ENCODE data around the gene TESK1.
A peak's percentile ranks its signal among the peaks of the same experiment; 100 is the strongest.

The TESK1 gene

GRCh38 chr9:35564658-35565061, 40.4 kb upstream of the TESK1 start:
- no peak overlapping the region for H2BK5ac ChIP-seq (ENCODE audit: low read length)
- no peak overlapping the region for H3K4ac ChIP-seq (ENCODE audit: low read depth, low read length)
- no peak overlapping the region for H2BK15ac ChIP-seq (replicated peaks; ENCODE audit: low read depth)
- no peak for DNase-seq
- no peak overlapping the region for H3K23ac ChIP-seq (ENCODE audit: low read length)
- H2AK5ac ChIP-seq (ENCODE audit: low read length) = no peak overlapping the region
- no peak overlapping the region for H3K18ac ChIP-seq (ENCODE audit: low read length)
- no peak overlapping the region for H3K4me2 ChIP-seq (ENCODE audit: low read length)
- no peaks in the 10 kb centered on the region for H3K4me1 ChIP-seq (ENCODE audit: control insufficient read depth, low read depth, low read length)
- H3K27ac ChIP-seq (ENCODE audit: low read depth, low read length) = no peak overlapping the region
- no peak overlapping the region for H3K56ac ChIP-seq (ENCODE audit: low read length)
- no peak overlapping the region for H4K8ac ChIP-seq (ENCODE audit: low read depth, low read length)
- no peak overlapping the region for H2BK120ac ChIP-seq (ENCODE audit: low read depth, low read length)
- H4K5ac ChIP-seq (ENCODE audit: low read length) = no peak overlapping the region
- H3K9ac ChIP-seq (ENCODE audit: low read length) = no peak overlapping the region
- no peaks in the 10 kb centered on the region for H3K79me1 ChIP-seq (ENCODE audit: low read length)
- H3K79me2 ChIP-seq (ENCODE audit: control insufficient read depth, insufficient read depth, low read length) = no peaks in the 10 kb centered on the region
- H3K4me3 ChIP-seq (ENCODE audit: low read length) = no peak overlapping the region
- H3K36me3 ChIP-seq (ENCODE audit: control insufficient read depth, insufficient read depth, low read length) = no peaks in the 10 kb centered on the region
- H3K27me3 ChIP-seq (ENCODE audit: insufficient read depth, low read length, poor library complexity) = no peaks in the 10 kb centered on the region
- no CpG with 5 or more reads among the region's 7 CpGs for WGBS (ENCODE audit: extremely low coverage, insufficient coverage, low lambda C conversion rate)

- DNase-seq = peak; percentile 26
- no peaks in the 10 kb centered on the region for H3K36me3 ChIP-seq (ENCODE audit: control insufficient read depth, insufficient read depth, low read length)
- H2BK5ac ChIP-seq (ENCODE audit: low read length) = no peak overlapping the region
- no peak overlapping the region for H4K5ac ChIP-seq (ENCODE audit: low read length)
- H3K79me1 ChIP-seq (ENCODE audit: low read length) = no peaks in the 10 kb centered on the region
- H3K27ac ChIP-seq (ENCODE audit: low read depth, low read length) = no peak overlapping the region
- H2BK120ac ChIP-seq (ENCODE audit: low read depth, low read length) = no peak overlapping the region
- no peak overlapping the region for H2BK15ac ChIP-seq (replicated peaks; ENCODE audit: low read depth)
- H3K4ac ChIP-seq (ENCODE audit: low read depth, low read length) = no peak overlapping the region
- H4K8ac ChIP-seq (ENCODE audit: low read depth, low read length) = no peak overlapping the region
- WGBS (ENCODE audit: extremely low coverage, insufficient coverage, low lambda C conversion rate) = no CpG with 5 or more reads among the region's 2 CpGs
- no peaks in the 10 kb centered on the region for H3K27me3 ChIP-seq (ENCODE audit: insufficient read depth, low read length, poor library complexity)
- no peak overlapping the region for H2AK5ac ChIP-seq (ENCODE audit: low read length)
- no peaks in the 10 kb centered on the region for H3K79me2 ChIP-seq (ENCODE audit: control insufficient read depth, insufficient read depth, low read length)
- no peak overlapping the region for H3K4me3 ChIP-seq (ENCODE audit: low read length)
- H3K18ac ChIP-seq (ENCODE audit: low read length) = no peak overlapping the region
- no peak overlapping the region for H3K56ac ChIP-seq (ENCODE audit: low read length)
- H3K4me1 ChIP-seq (ENCODE audit: control insufficient read depth, low read depth, low read length) = no peaks in the 10 kb centered on the region
- no peak overlapping the region for H3K9ac ChIP-seq (ENCODE audit: low read length)
- H3K4me2 ChIP-seq (ENCODE audit: low read length) = no peak overlapping the region
- no peak overlapping the region for H3K23ac ChIP-seq (ENCODE audit: low read length)
Measured at GRCh38 chr9:35566417-35566816, 38.6 kb upstream of the TESK1 start.

GRCh38 chr9:35568196-35568595, 36.9 kb upstream of the TESK1 start:
- no peak overlapping the region for H4K8ac ChIP-seq (ENCODE audit: low read depth, low read length)
- H3K4me2 ChIP-seq (ENCODE audit: low read length) = no peak overlapping the region
- no peak overlapping the region for H4K5ac ChIP-seq (ENCODE audit: low read length)
- H3K4me3 ChIP-seq (ENCODE audit: low read length) = no peak overlapping the region
- DNase-seq = no peak
- H3K56ac ChIP-seq (ENCODE audit: low read length) = no peak overlapping the region
- H3K79me1 ChIP-seq (ENCODE audit: low read length) = no peaks in the 10 kb centered on the region
- H3K9ac ChIP-seq (ENCODE audit: low read length) = no peak overlapping the region
- H3K23ac ChIP-seq (ENCODE audit: low read length) = no peak overlapping the region
- no peak overlapping the region for H2BK120ac ChIP-seq (ENCODE audit: low read depth, low read length)
- no peak overlapping the region for H2BK15ac ChIP-seq (replicated peaks; ENCODE audit: low read depth)
- no peak overlapping the region for H3K18ac ChIP-seq (ENCODE audit: low read length)
- no peaks in the 10 kb centered on the region for H3K4me1 ChIP-seq (ENCODE audit: control insufficient read depth, low read depth, low read length)
- H3K36me3 ChIP-seq (ENCODE audit: control insufficient read depth, insufficient read depth, low read length) = no peaks in the 10 kb centered on the region
- H3K4ac ChIP-seq (ENCODE audit: low read depth, low read length) = no peak overlapping the region
- no peak overlapping the region for H2AK5ac ChIP-seq (ENCODE audit: low read length)
- H3K79me2 ChIP-seq (ENCODE audit: control insufficient read depth, insufficient read depth, low read length) = no peaks in the 10 kb centered on the region
- H3K27ac ChIP-seq (ENCODE audit: low read depth, low read length) = no peak overlapping the region
- no peaks in the 10 kb centered on the region for H3K27me3 ChIP-seq (ENCODE audit: insufficient read depth, low read length, poor library complexity)
- no CpG with 5 or more reads among the region's 4 CpGs for WGBS (ENCODE audit: extremely low coverage, insufficient coverage, low lambda C conversion rate)
- no peak overlapping the region for H2BK5ac ChIP-seq (ENCODE audit: low read length)

GRCh38 chr9:35569206-35569605, 35.9 kb upstream of the TESK1 start:
- Histone ChIP-seq H3K18ac (ENCODE audit: low read length) (no peak overlapping the region), H3K4me3 (ENCODE audit: low read length) (no peak overlapping the region), H3K27me3 (ENCODE audit: insufficient read depth, low read length, poor library complexity) (no peaks in the 10 kb centered on the region), H2AK5ac (ENCODE audit: low read length) (no peak overlapping the region), H4K5ac (ENCODE audit: low read length) (no peak overlapping the region), H2BK15ac (replicated peaks; ENCODE audit: low read depth) (no peak overlapping the region), H3K79me1 (ENCODE audit: low read length) (no peaks in the 10 kb centered on the region), H2BK5ac (ENCODE audit: low read length) (no peak overlapping the region), H3K4ac (ENCODE audit: low read depth, low read length) (no peak overlapping the region), H2BK120ac (ENCODE audit: low read depth, low read length) (no peak overlapping the region), H3K4me2 (ENCODE audit: low read length) (no peak overlapping the region), H3K79me2 (ENCODE audit: control insufficient read depth, insufficient read depth, low read length) (no peaks in the 10 kb centered on the region), H3K4me1 (ENCODE audit: control insufficient read depth, low read depth, low read length) (no peaks in the 10 kb centered on the region), H3K23ac (ENCODE audit: low read length) (no peak overlapping the region), H3K56ac (ENCODE audit: low read length) (no peak overlapping the region), H4K8ac (ENCODE audit: low read depth, low read length) (no peak overlapping the region), H3K9ac (ENCODE audit: low read length) (no peak overlapping the region), H3K27ac (ENCODE audit: low read depth, low read length) (no peak overlapping the region), H3K36me3 (ENCODE audit: control insufficient read depth, insufficient read depth, low read length) (no peaks in the 10 kb centered on the region)
- WGBS (ENCODE audit: extremely low coverage, insufficient coverage, low lambda C conversion rate) = no CpG with 5 or more reads among the region's 5 CpGs
- DNase-seq = no peak

DNA sequence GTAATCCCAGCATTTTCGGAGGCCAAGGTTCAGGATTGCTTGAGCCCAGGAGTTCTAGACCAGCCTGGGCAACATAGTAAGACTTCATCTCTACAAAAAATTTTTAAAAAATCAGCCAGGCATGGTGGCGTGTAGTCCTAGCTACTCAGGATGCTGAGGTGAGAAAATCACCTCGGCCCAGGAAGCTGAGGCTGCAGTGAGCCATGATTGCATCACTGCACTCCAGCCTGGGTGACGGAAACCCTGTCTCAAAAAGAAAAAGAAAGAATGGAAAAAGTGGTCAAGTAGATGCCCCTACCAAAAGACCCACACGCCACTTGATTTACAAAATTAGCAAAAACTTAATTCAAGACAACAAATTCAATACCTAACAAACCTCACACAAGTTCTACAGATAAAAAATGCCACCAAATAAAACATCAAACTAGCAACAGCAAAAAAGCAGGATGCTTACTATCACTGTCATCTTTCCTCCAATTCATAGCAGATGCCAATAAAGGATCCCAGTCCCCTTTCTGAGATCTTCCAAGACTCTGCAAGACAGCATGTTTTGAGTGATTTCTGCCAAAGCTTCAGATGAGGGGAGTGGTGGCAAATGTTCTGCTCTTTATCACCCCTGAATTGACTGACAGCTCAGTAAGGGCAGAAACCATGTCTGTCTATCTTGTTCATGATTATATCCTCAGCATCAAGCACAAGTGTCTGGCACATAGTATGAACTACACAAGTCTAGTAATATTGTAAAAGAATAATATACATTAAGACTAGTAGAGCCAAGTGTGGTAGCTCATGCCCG, 34.2 kb upstream of the TESK1 start:
- 100% methylated on average over 1 of the region's 6 CpGs for WGBS (ENCODE audit: extremely low coverage, insufficient coverage, low lambda C conversion rate)
- DNase-seq = no peak
- H3K56ac ChIP-seq (ENCODE audit: low read length) = no peak overlapping the region
- no peak overlapping the region for H3K23ac ChIP-seq (ENCODE audit: low read length)
- no peak overlapping the region for H3K4me2 ChIP-seq (ENCODE audit: low read length)
- H3K18ac ChIP-seq (ENCODE audit: low read length) = no peak overlapping the region
- no peak overlapping the region for H4K8ac ChIP-seq (ENCODE audit: low read depth, low read length)
- no peak overlapping the region for H2BK15ac ChIP-seq (replicated peaks; ENCODE audit: low read depth)
- no peak overlapping the region for H3K27ac ChIP-seq (ENCODE audit: low read depth, low read length)
- H3K36me3 ChIP-seq (ENCODE audit: control insufficient read depth, insufficient read depth, low read length) = no peaks in the 10 kb centered on the region
- no peak overlapping the region for H2BK5ac ChIP-seq (ENCODE audit: low read length)
- no peak overlapping the region for H3K4ac ChIP-seq (ENCODE audit: low read depth, low read length)
- H3K79me2 ChIP-seq (ENCODE audit: control insufficient read depth, insufficient read depth, low read length) = no peaks in the 10 kb centered on the region
- H3K79me1 ChIP-seq (ENCODE audit: low read length) = no peaks in the 10 kb centered on the region
- no peak overlapping the region for H4K5ac ChIP-seq (ENCODE audit: low read length)
- H2AK5ac ChIP-seq (ENCODE audit: low read length) = no peak overlapping the region
- H3K4me1 ChIP-seq (ENCODE audit: control insufficient read depth, low read depth, low read length) = no peaks in the 10 kb centered on the region
- H2BK120ac ChIP-seq (ENCODE audit: low read depth, low read length) = no peak overlapping the region
- H3K4me3 ChIP-seq (ENCODE audit: low read length) = no peak overlapping the region
- H3K9ac ChIP-seq (ENCODE audit: low read length) = no peak overlapping the region
- no peaks in the 10 kb centered on the region for H3K27me3 ChIP-seq (ENCODE audit: insufficient read depth, low read length, poor library complexity)

DNA sequence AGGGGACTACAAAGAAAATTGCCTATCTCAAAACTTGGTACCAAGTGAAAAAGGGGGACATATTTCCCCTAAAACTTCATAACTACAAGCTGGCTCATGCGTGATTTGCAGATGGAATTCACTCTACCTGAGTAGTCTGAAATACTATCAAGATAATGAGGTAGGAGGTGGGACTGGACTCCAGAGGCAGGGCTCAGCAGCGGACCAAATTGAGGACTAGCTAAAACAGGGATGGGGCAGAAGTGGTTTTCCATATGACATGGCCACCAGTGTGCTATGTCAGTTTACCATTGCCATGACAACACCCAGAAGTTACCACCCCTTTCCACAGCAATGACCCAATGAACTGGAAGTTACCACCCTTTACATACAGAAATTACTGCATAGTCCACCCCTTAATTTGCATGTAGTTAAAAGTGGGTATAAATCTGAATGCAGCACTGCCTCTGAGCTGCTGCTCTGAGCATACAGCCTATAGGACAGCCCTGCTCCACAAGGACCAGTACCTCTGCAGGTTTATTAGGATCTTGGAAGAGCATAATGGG, 30.4 kb upstream of the TESK1 start:
- Histone ChIP-seq H3K18ac (ENCODE audit: low read length) (no peak overlapping the region), H3K27ac (ENCODE audit: low read depth, low read length) (no peak overlapping the region), H2BK5ac (ENCODE audit: low read length) (no peak overlapping the region), H3K4ac (ENCODE audit: low read depth, low read length) (no peak overlapping the region), H2BK15ac (replicated peaks; ENCODE audit: low read depth) (no peak overlapping the region), H3K23ac (ENCODE audit: low read length) (no peak overlapping the region), H2AK5ac (ENCODE audit: low read length) (no peak overlapping the region), H3K27me3 (ENCODE audit: insufficient read depth, low read length, poor library complexity) (no peaks in the 10 kb centered on the region), H3K4me2 (ENCODE audit: low read length) (no peak overlapping the region), H3K79me2 (ENCODE audit: control insufficient read depth, insufficient read depth, low read length) (no peaks in the 10 kb centered on the region), H3K9ac (ENCODE audit: low read length) (no peak overlapping the region), H4K5ac (ENCODE audit: low read length) (no peak overlapping the region), H4K8ac (ENCODE audit: low read depth, low read length) (no peak overlapping the region), H3K36me3 (ENCODE audit: control insufficient read depth, insufficient read depth, low read length) (no peaks in the 10 kb centered on the region), H3K79me1 (ENCODE audit: low read length) (no peaks in the 10 kb centered on the region), H3K4me3 (ENCODE audit: low read length) (no peak overlapping the region), H2BK120ac (ENCODE audit: low read depth, low read length) (no peak overlapping the region), H3K56ac (ENCODE audit: low read length) (no peak overlapping the region), H3K4me1 (ENCODE audit: control insufficient read depth, low read depth, low read length) (no peaks in the 10 kb centered on the region)
- peak; percentile 21 for DNase-seq
- no CpG with 5 or more reads among the region's 2 CpGs for WGBS (ENCODE audit: extremely low coverage, insufficient coverage, low lambda C conversion rate)

Data from mesendoderm (in vitro differentiated cells).